Adipocyte (in vitro differentiated cells): Measurements from ENCODE around the gene NKAPL.

ENCODE experiments used
- DNase-seq: peaks from one replicate; pipeline ENCODE4 v3.0.0-alpha.2; 2015; ENCODE audit warnings: low read depth
- H3K27me3 ChIP-seq: replicated peaks from 2 replicates; pipeline ENCODE4 v1.7.0; 2013; ENCODE audit warnings: mild to moderate bottlenecking, low read length, moderate library complexity; ENCODE audit not compliant: control insufficient read depth, insufficient read depth
- H3K36me3 ChIP-seq: 2 replicates; pipeline ENCODE4 v1.7.0; 2013; ENCODE audit warnings: low read length, mild to moderate bottlenecking, moderate library complexity; ENCODE audit not compliant: control insufficient read depth, insufficient read depth, severe bottlenecking
- H3K4me1 ChIP-seq: 2 replicates; pipeline ENCODE4 v1.7.0; 2013; ENCODE audit warnings: mild to moderate bottlenecking, low read length, moderate library complexity; ENCODE audit not compliant: control insufficient read depth, insufficient read depth
- H3K4me3 ChIP-seq: 2 replicates; pipeline ENCODE4 v1.7.0; 2013; ENCODE audit warnings: mild to moderate bottlenecking, low read length, moderate library complexity
- H3K9ac ChIP-seq: 2 replicates; pipeline ENCODE4 v1.7.0; 2013; ENCODE audit warnings: mild to moderate bottlenecking, low read length, moderate library complexity
- H3K9me3 ChIP-seq: 2 replicates; pipeline ENCODE4 v1.7.0; 2013; ENCODE audit warnings: mild to moderate bottlenecking, low read length, moderate library complexity; ENCODE audit not compliant: control insufficient read depth

NKAPL gene

DNA sequence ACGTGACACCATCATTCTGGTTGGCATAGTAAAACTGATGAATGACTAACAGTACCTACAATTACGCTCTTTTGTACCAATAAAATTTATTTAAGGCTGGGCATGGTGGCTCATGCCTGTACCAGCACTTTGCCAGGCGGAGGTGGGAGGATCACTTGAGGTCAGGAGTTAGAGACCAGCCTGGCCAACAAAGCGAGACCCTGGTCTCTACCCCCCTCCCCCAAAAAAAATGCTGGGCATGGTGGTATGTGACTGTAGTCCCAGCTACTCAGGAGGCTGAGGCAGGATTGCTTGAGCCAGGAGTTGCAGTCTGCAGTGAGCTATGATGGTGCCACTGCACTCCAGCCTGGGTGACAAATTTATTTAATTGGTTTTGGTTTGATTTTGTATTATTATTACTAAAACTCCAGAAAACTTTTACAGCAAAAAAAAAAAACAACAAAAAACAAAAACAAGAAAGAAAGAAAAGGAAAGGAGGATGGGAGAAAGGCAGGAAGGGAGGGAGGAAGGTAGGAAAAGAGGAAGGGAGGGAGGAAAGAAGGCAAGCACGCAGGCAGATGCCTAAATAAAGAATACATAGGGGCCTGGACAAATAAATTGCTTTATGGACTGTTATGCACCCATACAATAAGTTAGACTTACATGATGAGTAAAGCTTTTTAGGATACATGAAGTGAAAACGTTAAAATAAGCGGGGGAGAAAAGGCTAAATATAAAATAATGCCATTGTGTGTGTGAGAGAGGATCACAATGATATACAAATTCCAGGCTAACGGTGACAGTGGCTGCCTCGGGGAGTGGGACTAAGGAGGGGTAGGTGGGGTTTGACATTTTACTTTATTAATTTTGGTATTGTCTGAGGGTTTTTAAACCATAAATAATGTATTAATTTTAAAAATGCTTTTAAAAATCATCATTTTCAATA, 34.7 kb upstream of the NKAPL start:
- peaks cover 4% of the 10 kb centered on the region for H3K27me3 ChIP-seq
- DNase-seq, result peak; percentile 14

DNA sequence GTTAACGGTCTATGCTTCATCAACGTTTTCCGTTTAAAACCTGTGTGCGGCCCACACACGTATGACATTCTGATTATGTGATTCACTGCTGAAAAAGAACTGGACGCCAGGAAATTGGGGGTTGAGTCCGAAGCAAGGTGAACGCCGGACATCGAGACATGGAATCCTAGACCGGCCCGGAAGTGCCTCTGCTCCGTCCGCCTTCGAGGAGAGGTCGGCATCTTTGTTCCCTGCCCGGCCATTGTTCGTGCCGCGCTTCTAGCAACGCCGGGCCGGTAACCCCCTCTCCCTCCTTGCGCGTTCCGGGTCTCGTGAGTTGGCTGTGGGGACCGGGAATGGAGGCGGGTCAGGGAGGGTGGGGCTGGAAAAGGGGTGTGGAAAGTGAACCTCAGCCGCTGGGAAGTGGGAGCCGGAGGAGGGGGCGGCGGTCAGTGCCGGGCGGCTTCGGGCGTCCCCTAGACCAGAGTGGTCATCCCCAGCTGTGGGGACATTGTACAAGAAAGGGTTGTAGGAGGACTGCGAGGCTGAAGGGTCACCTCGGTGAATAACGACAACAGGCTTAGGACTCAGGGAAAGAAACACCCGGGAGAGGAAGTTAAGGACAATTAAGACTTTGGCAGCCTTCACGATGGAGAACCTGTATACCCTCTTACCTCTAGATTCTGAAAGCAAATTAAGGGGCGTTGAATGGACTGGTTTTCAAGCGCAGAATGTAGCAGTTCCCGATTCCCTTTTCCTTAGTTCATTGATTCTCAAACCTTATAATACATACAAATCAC, 33.9 kb upstream of the NKAPL start, which contains the start of gene ZSCAN9:
Gene ZSCAN9, plus strand, starts transcription at position 220 of the 779 bp plus-strand sequence. CDS start 1,810 bp downstream, outside the sequence.
- Histone ChIP-seq H3K4me1 (peaks cover 15% of the 10 kb centered on the region), H3K4me3 (peak within 1 kb of the TSS; percentile 94), H3K9me3 (no peaks in the 10 kb centered on the region), H3K27me3 (peaks cover 4% of the 10 kb centered on the region), H3K36me3 (peaks cover 30% of the 10 kb centered on the region), H3K9ac (peak within 1 kb of the TSS; percentile 89)
- DNase-seq, result peak; percentile 91

More for the DNA sequence above, 34.7 kb upstream of the NKAPL start:
- H3K4me1 ChIP-seq, result peaks cover 15% of the 10 kb centered on the region
- peaks cover 24% of the 10 kb centered on the region for H3K36me3 ChIP-seq
- peak overlapping the region; percentile 94 for H3K4me3 ChIP-seq
- H3K9ac ChIP-seq, result peak overlapping the region; percentile 89
- H3K9me3 ChIP-seq, result no peaks in the 10 kb centered on the region

- Histone ChIP-seq H3K4me3 (no peak overlapping the region), H3K9me3 (no peaks in the 10 kb centered on the region), H3K27me3 (peaks cover 4% of the 10 kb centered on the region), H3K36me3 (peaks cover 37% of the 10 kb centered on the region), H3K9ac (peak overlapping the region; percentile 89), H3K4me1 (peaks cover 15% of the 10 kb centered on the region)
- DNase-seq, result no peak
Observed at GRCh38 chr6:28226460-28226859, 32.6 kb upstream of the NKAPL start.

DNA sequence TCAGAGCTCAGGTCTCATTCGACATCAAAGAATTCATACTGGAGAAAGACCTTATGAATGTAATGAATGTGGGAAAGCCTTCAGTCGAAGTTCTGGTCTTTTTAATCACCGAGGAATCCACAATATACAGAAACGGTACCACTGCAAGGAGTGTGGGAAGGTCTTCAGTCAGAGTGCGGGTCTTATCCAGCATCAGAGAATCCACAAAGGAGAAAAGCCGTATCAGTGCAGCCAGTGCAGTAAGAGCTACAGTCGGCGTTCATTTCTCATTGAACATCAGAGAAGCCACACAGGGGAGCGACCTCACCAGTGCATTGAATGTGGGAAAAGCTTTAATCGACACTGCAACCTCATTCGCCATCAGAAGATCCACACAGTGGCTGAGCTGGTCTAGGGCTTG, 26.3 kb upstream of the NKAPL start:
- H3K4me3 ChIP-seq, result no peak overlapping the region
- H3K9me3 ChIP-seq, result peaks cover 7% of the 10 kb centered on the region
- no peaks in the 10 kb centered on the region for H3K4me1 ChIP-seq
- H3K27me3 ChIP-seq, result no peaks in the 10 kb centered on the region
- DNase-seq, result no peak
- H3K9ac ChIP-seq, result no peak overlapping the region
- H3K36me3 ChIP-seq, result peaks cover 54% of the 10 kb centered on the region

- peaks cover 7% of the 10 kb centered on the region for H3K9me3 ChIP-seq
- no peak overlapping the region for H3K9ac ChIP-seq
- peaks cover 30% of the 10 kb centered on the region for H3K36me3 ChIP-seq
- H3K4me3 ChIP-seq, result no peak overlapping the region
- H3K27me3 ChIP-seq, result no peaks in the 10 kb centered on the region
- no peaks in the 10 kb centered on the region for H3K4me1 ChIP-seq
- no peak for DNase-seq
Observed at GRCh38 chr6:28235912-28236452, 23.1 kb upstream of the NKAPL start.

DNA sequence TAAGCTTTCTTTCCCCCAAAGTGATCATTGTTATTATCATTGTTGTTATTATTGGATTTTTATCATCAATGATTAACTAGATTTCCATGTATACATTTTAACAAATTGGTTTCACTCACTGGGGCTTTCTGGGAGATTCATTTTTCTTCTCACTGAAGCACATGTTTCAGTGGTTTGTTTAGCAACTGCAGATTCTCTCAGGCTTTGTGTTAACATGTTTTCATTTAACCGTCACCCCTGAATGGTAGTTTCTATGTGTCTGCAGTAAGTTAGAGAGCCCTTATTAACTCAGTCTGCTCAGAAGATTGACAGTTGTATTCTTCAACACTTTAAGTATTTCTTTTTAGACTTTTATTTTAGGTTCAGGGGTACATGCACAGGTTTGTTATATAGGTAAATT, 19.5 kb upstream of the NKAPL start:
- no peak for DNase-seq
- H3K4me1 ChIP-seq, result no peaks in the 10 kb centered on the region
- no peaks in the 10 kb centered on the region for H3K27me3 ChIP-seq
- H3K9ac ChIP-seq, result no peak overlapping the region
- H3K9me3 ChIP-seq, result no peaks in the 10 kb centered on the region
- no peak overlapping the region for H3K4me3 ChIP-seq
- H3K36me3 ChIP-seq, result peaks cover 12% of the 10 kb centered on the region

DNA sequence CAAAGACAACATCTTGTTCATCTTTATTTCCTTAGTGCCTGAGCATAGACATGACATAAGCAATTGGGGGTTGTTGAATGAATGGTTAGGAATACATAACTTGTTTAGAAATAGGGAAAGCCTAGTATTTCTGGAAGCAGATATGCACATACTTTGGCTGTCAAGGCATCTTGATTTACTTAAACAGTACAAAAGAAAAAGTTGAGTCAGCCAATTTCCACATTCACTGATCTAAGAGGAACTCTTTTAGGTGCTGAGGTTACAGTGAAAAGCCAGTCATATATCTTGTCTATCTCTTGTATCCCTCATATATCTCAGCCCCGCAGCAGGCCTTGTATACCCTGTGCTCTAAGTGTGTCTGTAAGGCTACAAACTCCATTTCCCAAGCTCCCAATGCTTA, 18.6 kb upstream of the NKAPL start:
- no peaks in the 10 kb centered on the region for H3K27me3 ChIP-seq
- H3K9ac ChIP-seq, result no peak overlapping the region
- H3K36me3 ChIP-seq, result peaks cover 20% of the 10 kb centered on the region
- H3K9me3 ChIP-seq, result no peaks in the 10 kb centered on the region
- H3K4me1 ChIP-seq, result no peaks in the 10 kb centered on the region
- DNase-seq, result no peak
- no peak overlapping the region for H3K4me3 ChIP-seq

GRCh38 chr6:28243946-28244345, 15.2 kb upstream of the NKAPL start:
- Histone ChIP-seq H3K9me3 (no peaks in the 10 kb centered on the region), H3K4me1 (no peaks in the 10 kb centered on the region), H3K27me3 (no peaks in the 10 kb centered on the region), H3K36me3 (peaks cover 41% of the 10 kb centered on the region), H3K9ac (no peak overlapping the region), H3K4me3 (no peak overlapping the region)
- no peak for DNase-seq

DNA sequence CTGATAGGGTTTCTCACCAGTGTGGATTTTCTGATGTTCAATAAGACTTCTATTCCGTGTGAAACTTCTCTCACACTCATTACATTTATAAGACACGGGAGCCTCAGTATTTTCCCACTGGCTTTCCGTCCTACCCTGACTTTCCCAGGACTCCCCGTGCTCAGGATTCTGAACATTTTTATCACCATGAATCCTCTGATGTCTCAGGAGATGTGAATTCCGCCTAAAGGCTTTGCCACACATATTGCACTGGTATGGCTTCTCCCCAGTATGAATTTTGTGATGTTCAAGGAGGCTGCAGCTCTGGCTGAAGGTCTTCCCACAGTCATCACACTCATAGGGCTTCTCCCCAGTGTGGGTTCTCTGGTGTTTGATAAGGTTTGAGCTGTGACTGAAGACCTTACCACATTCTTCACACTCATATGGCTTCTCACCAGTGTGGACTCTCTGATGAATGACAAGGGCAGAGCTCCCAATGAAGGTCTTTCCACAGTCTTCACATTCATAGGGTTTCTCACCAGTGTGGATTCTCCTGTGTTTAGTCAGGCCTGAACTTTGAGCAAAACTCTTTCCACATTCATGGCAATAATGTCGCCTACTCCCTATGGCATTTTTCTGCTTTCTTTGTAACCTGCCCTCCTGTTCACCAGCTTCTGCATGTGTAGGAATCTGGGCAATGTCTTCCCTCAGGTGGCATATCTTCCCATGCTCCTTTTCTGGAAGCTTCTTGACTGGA, 13.7 kb upstream of the NKAPL start:
- H3K4me3 ChIP-seq, result no peak overlapping the region
- DNase-seq, result no peak
- peaks cover under 1% of the 10 kb centered on the region for H3K4me1 ChIP-seq
- no peaks in the 10 kb centered on the region for H3K27me3 ChIP-seq
- H3K9ac ChIP-seq, result no peak overlapping the region
- no peaks in the 10 kb centered on the region for H3K9me3 ChIP-seq
- H3K36me3 ChIP-seq, result peaks cover 41% of the 10 kb centered on the region

- Histone ChIP-seq H3K4me1 (peaks cover 24% of the 10 kb centered on the region), H3K36me3 (peaks cover 41% of the 10 kb centered on the region), H3K9ac (no peak overlapping the region), H3K4me3 (no peak overlapping the region), H3K9me3 (no peaks in the 10 kb centered on the region), H3K27me3 (no peaks in the 10 kb centered on the region)
- DNase-seq, result peak; percentile 62
Observed at GRCh38 chr6:28248916-28249315, 10.2 kb upstream of the NKAPL start.
